Measurements from ENCODE around the gene BACE1.

GRCh38 chr11:117295438-117296137 lies 20.5 kb downstream of the BACE1 start:
- TF ChIP-seq, protein P1, sequence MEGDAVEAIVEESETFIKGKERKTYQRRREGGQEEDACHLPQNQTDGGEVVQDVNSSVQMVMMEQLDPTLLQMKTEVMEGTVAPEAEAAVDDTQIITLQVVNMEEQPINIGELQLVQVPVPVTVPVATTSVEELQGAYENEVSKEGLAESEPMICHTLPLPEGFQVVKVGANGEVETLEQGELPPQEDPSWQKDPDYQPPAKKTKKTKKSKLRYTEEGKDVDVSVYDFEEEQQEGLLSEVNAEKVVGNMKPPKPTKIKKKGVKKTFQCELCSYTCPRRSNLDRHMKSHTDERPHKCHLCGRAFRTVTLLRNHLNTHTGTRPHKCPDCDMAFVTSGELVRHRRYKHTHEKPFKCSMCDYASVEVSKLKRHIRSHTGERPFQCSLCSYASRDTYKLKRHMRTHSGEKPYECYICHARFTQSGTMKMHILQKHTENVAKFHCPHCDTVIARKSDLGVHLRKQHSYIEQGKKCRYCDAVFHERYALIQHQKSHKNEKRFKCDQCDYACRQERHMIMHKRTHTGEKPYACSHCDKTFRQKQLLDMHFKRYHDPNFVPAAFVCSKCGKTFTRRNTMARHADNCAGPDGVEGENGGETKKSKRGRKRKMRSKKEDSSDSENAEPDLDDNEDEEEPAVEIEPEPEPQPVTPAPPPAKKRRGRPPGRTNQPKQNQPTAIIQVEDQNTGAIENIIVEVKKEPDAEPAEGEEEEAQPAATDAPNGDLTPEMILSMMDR (IDR thresholded peaks at IDR 0.05) = no peak
- no peak for TF ChIP-seq POLR2A (IDR thresholded peaks at IDR 0.05)

All from uterus (tissue), 2 donors.